Left lung (tissue), 10 donors: ENCODE measurements around the gene CNDP1. TPM values are rescaled to one million over a fixed set of nuclear protein-coding genes. Genes with fewer than 3 reads are reported as not detected.

Experiments
- ATAC-seq: fragments of 200-7000 bp; cut with Tn5 transposase; one replicate; pipeline ENCODE4 v1.9.1; 2020; ENCODE audit warnings: moderate library complexity
- DNase-seq, 4 donors: peaks; one replicate each; pipeline ENCODE4 v3.0.0-alpha.2; 2013 to 2020
- H3K27ac ChIP-seq, 2 donors: fragments of 200-600 bp; sonication (generic) in 1 of 2; one replicate each; pipeline versions ENCODE4 v1.5.0 to v1.8.0; 2020 to 2021
- H3K27me3 ChIP-seq, 2 donors: fragments of 200-600 bp; sonication (generic) in 1 of 2; one replicate each; pipeline versions ENCODE4 v1.5.0 to v1.8.0; 2020 to 2021
- H3K36me3 ChIP-seq, 2 donors: fragments of 200-600 bp; sonication (generic) in 1 of 2; one replicate each; pipeline versions ENCODE4 v1.5.0 to v1.8.0; 2020 to 2021
- H3K4me1 ChIP-seq, 2 donors: fragments of 200-600 bp; one replicate each; pipeline ENCODE4 v1.8.0; 2021
- H3K4me3 ChIP-seq, 2 donors: fragments of 200-600 bp; sonication (generic) in 1 of 2; one replicate each; pipeline versions ENCODE4 v1.5.0 to v1.8.0; 2020 to 2021; ENCODE audit warnings: mild to moderate bottlenecking in 1 of 2
- H3K9me3 ChIP-seq, 2 donors: fragments of 200-600 bp; sonication (generic) in 1 of 2; one replicate each; pipeline versions ENCODE4 v1.5.0 to v1.8.0; 2020 to 2021
- intact Hi-C, 2 donors: fragments of 100-400 bp; cut with DNase I; formaldehyde crosslinking; loops; one replicate each; pipeline versions ENCODE4 v1.11.2 to v1.14.2; 2022
- polyA plus RNA-seq, 6 donors: library from polyadenylated mRNA; unstranded; fragments of 120-200 nt; gene quantifications; one replicate each; pipeline ENCODE4 v1.2.1, GENCODE V29; 2013; ENCODE audit not compliant: insufficient read length in 6 of 6
- total RNA-seq, 2 donors: library from RNA; stranded (reverse); fragmentation: NEBNext Ultra II Directional; extraction: Animal tissue kit (Norgen Biotek cat#: 25700); gene quantifications; one replicate each; pipeline ENCODE4 v1.2.1, GENCODE V29; 2021
- TF ChIP-seq, protein P1 (sequence below), 2 donors: fragments of 200-600 bp; sonication (generic) in 1 of 2; IDR thresholded peaks; one replicate each; pipeline versions ENCODE4 v1.5.0 to v1.8.0; 2021; ENCODE audit warnings: antibody characterized with exemption in 2 of 2
- donor health status: DM: no; HTN: yes; CAD: no.
- donor health status: DM: no; HTN: no; CAD: no.

The CNDP1 gene
- total and polyA plus RNA-seq, 8 donors = 0.20 to 0.56 (median 0.37) TPM; not detected in 2

DNA sequence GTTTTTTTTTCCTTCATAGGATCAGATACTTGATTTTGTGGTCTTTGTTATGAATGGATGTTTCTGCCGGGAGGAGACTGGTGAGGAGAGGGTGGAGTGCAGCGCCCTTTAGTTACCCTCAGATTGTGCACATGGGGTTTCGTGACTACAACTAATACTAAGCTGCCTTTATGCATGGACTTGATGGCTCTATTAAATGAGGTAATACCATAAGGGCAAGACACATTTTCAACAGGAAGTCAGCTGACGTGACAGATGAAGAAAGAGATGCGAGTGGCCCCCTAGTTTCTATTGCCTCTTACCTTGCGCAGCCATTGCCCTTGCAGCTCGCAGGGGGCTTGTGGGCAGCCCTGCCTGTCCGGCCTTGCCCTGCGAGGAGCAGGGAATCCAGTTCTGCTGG lies 87.8 kb downstream of the CNDP1 start:
- Histone ChIP-seq H3K27me3 (no peaks in the 10 kb centered on the region), H3K4me3 (no peak overlapping the region), H3K27ac (no peak overlapping the region), H3K9me3 (no peaks in the 10 kb centered on the region), H3K4me1 (peaks cover 0 to 13% of the 10 kb centered on the region in 2 donors), H3K36me3 (no peaks in the 10 kb centered on the region)
- no peak for ATAC-seq
- TF ChIP-seq, protein P1, sequence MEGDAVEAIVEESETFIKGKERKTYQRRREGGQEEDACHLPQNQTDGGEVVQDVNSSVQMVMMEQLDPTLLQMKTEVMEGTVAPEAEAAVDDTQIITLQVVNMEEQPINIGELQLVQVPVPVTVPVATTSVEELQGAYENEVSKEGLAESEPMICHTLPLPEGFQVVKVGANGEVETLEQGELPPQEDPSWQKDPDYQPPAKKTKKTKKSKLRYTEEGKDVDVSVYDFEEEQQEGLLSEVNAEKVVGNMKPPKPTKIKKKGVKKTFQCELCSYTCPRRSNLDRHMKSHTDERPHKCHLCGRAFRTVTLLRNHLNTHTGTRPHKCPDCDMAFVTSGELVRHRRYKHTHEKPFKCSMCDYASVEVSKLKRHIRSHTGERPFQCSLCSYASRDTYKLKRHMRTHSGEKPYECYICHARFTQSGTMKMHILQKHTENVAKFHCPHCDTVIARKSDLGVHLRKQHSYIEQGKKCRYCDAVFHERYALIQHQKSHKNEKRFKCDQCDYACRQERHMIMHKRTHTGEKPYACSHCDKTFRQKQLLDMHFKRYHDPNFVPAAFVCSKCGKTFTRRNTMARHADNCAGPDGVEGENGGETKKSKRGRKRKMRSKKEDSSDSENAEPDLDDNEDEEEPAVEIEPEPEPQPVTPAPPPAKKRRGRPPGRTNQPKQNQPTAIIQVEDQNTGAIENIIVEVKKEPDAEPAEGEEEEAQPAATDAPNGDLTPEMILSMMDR (IDR thresholded peaks at IDR 0.05) = no peak
- DNase-seq = no peak
- intact Hi-C loops = no loop called here

DNA sequence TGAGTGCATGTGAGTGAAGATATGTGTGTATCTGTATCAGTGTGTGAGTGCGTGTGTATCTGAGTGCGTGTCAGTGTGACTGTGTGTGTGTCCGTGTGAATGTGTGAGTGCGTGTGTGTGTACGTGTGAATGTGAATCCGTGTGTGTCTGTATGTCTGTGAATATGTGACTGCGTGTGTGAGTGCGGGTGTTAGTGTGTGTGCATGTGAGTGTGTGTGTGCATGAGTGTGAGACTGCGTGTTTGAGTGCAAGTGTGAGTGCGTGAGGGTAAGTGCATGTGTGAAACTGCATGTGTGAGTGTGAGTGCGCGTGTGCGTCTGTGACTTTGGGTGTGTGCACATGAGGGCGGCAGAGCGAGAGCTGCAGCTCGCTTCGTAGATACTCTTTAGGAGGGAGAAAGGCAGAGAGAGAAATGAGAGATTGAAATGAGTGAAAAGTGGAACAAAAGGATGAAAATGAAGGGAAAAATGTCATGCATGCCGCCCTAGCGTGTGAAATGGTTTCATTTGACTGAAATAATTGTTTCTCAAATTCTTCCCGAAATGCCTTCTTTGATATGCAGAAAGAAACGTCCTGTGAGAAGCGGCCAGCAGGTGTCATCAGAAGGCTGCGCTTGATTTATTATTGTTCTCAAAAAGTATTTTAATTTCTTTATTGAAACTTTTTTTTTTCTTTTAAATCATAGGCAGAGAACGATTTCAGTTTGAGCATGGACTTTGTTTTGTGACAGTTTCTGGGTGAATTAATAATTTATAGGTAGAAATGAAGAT lies 88.9 kb downstream of the CNDP1 start:
- TF ChIP-seq, protein P1 (IDR thresholded peaks at IDR 0.05) = no peak
- H3K4me1 ChIP-seq = peaks cover 0 to 16% of the 10 kb centered on the region in 2 donors
- H3K9me3 ChIP-seq = no peaks in the 10 kb centered on the region
- ATAC-seq (no peak), DNase-seq (no peak)
- no peak overlapping the region for H3K4me3 ChIP-seq
- intact Hi-C loops = no loop called here
- H3K36me3 ChIP-seq = no peaks in the 10 kb centered on the region
- no peak overlapping the region for H3K27ac ChIP-seq
- H3K27me3 ChIP-seq = no peaks in the 10 kb centered on the region

DNA sequence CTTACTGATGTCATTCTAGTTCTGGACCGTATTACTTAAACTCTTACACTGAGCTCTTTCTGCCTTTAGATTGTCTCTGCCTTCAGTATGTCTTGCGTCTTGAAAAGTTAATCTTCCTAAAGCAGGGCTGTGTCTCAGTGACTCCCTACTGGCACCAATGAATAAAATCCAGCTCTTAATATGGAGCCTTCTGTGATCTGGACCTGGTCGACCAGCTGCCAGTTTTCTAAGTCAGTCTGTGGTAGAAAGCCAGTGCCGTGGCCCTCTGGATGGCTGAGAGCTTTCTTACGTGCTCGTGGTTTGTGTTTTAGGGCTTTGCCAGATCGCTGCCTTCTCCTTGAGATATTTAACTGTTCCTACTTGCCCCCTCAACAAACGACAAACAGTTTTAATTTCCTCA lies 90.2 kb downstream of the CNDP1 start:
- intact Hi-C loops = no loop called here
- ATAC-seq = no peak
- Histone ChIP-seq H3K27me3 (no peaks in the 10 kb centered on the region), H3K36me3 (no peaks in the 10 kb centered on the region), H3K9me3 (no peaks in the 10 kb centered on the region), H3K4me1 (peaks cover 0 to 16% of the 10 kb centered on the region in 2 donors), H3K4me3 (no peak overlapping the region), H3K27ac (no peak overlapping the region)
- TF ChIP-seq, protein P1 (IDR thresholded peaks at IDR 0.05) = no peak
- no peak for DNase-seq

DNA sequence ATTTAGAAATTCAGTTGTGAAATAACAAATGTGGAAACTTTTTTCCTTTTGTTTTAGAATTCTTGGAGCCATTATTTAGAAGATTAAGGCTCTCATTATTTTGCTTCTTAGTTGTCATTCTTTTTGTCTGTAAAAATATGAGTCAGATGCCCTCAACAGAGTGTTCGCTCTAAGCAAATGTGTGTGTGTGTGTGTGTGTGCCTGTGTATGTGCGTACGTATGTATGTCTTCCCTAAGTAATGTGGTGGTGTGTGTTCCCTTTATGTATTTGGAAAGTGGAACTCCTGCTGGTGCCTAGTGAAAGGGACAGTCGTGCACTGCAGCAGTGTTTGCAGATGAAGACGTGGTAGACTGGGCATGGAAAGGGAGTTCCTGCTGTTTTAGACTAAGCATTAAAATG lies 90.9 kb downstream of the CNDP1 start:
- no peak overlapping the region for H3K27ac ChIP-seq
- no peak overlapping the region for H3K4me3 ChIP-seq
- peaks cover 0 to 16% of the 10 kb centered on the region in 2 donors for H3K4me1 ChIP-seq
- H3K27me3 ChIP-seq = no peaks in the 10 kb centered on the region
- ATAC-seq = no peak
- no peaks in the 10 kb centered on the region for H3K36me3 ChIP-seq
- intact Hi-C loops = no loop called here
- no peak for DNase-seq
- TF ChIP-seq, protein P1 (IDR thresholded peaks at IDR 0.05) = no peak
- no peaks in the 10 kb centered on the region for H3K9me3 ChIP-seq

DNA sequence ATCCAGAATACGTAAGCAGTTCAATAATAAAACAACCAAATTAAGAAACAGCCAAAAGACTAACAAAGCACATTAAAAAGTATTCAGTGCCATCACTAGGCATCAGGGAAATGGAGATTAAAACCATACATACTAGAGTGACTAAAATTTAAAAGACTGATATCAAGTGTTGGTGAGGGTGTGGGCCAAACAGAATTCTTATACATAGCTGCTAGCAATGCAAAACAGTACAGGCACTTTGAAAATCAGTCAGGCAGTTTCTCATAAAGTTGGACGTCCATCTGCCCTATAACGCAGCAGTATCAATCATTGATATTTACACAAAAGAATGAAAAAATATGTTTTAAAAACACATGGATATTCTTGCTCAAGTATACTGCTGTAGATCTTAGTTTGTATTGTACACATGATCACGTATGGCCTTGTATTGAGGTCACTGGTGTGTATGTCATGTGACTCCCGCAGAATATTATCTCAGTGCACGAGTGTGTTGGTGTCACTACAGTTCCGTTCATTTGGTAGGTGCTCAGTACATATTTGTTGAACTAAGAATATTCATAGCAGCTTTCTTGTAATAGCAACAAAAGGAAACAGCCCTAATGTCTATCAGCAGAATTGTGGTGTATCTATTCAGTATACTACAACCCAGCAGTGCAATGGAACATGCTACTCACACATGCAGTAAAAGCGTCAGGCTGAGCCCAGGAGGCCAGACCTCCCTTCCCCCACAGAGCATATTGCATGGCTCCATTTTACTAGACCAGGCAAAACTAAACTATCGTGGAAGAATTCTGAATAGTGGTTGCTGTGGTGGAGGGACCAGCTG lies 92.0 kb downstream of the CNDP1 start:
- Histone ChIP-seq H3K27ac (no peak overlapping the region), H3K36me3 (no peaks in the 10 kb centered on the region), H3K9me3 (no peaks in the 10 kb centered on the region), H3K27me3 (no peaks in the 10 kb centered on the region), H3K4me1 (peaks cover 0 to 22% of the 10 kb centered on the region in 2 donors), H3K4me3 (no peak overlapping the region)
- intact Hi-C loops = no loop called here
- ATAC-seq (no peak), DNase-seq (no peak)
- TF ChIP-seq, protein P1 (IDR thresholded peaks at IDR 0.05) = no peak
